ENCODE data around the gene BMP7.
"Not testable (repeated sequence)": the region's sequence is repeated elsewhere in the genome, so short reads cannot be mapped to it uniquely, and the experiment has no call there.

The BMP7 gene

GRCh38 chr20:57249772-57250171, 16.7 kb downstream of the BMP7 start:
- no peak for DNase-seq (ENCODE audit: low spot score)

- no peak for DNase-seq (ENCODE audit: low spot score)
Observed at GRCh38 chr20:57249073-57249472, 17.4 kb downstream of the BMP7 start.

GRCh38 chr20:57248132-57248797, 18.2 kb downstream of the BMP7 start:
- DNase-seq (ENCODE audit: low spot score) = no peak

GRCh38 chr20:57247292-57247965, 19.0 kb downstream of the BMP7 start:
- no peak for DNase-seq (ENCODE audit: low spot score)

- DNase-seq (ENCODE audit: low spot score) = no peak
Observed at GRCh38 chr20:57245997-57246396, 20.4 kb downstream of the BMP7 start.

GRCh38 chr20:57244627-57245214, 21.7 kb downstream of the BMP7 start:
- peak; percentile 39 for DNase-seq (ENCODE audit: low spot score)

GRCh38 chr20:57244221-57244585, 22.2 kb downstream of the BMP7 start:
- DNase-seq (ENCODE audit: low spot score) = no peak

GRCh38 chr20:57243480-57244220, 22.8 kb downstream of the BMP7 start:
- DNase-seq (ENCODE audit: low spot score) = peak; percentile 57

- DNase-seq (ENCODE audit: low spot score) = no peak
Observed at GRCh38 chr20:57242414-57242813, 24.0 kb downstream of the BMP7 start.

GRCh38 chr20:57241363-57241991, 25.0 kb downstream of the BMP7 start:
- DNase-seq (ENCODE audit: low spot score) = no peak

GRCh38 chr20:57240581-57241362, 25.7 kb downstream of the BMP7 start:
- no peak for DNase-seq (ENCODE audit: low spot score)

- DNase-seq (ENCODE audit: low spot score) = not testable (repeated sequence)
Observed at GRCh38 chr20:57239725-57240124, 26.7 kb downstream of the BMP7 start.

- not testable (repeated sequence) for DNase-seq (ENCODE audit: low spot score)
Observed at GRCh38 chr20:57239324-57239723, 27.1 kb downstream of the BMP7 start.

- DNase-seq (ENCODE audit: low spot score) = no peak
Observed at GRCh38 chr20:57238089-57238488, 28.4 kb downstream of the BMP7 start.

GRCh38 chr20:57237585-57237953, 28.9 kb downstream of the BMP7 start:
- DNase-seq (ENCODE audit: low spot score) = no peak

- no peak for DNase-seq (ENCODE audit: low spot score)
Observed at GRCh38 chr20:57236813-57237584, 29.4 kb downstream of the BMP7 start.

- DNase-seq (ENCODE audit: low spot score) = no peak
Observed at GRCh38 chr20:57234556-57235251, 31.7 kb downstream of the BMP7 start.

GRCh38 chr20:57231951-57232428, 34.5 kb downstream of the BMP7 start:
- no peak for DNase-seq (ENCODE audit: low spot score)

GRCh38 chr20:57231161-57231560, 35.3 kb downstream of the BMP7 start:
- no peak for DNase-seq (ENCODE audit: low spot score)

GRCh38 chr20:57230247-57230646, 36.2 kb downstream of the BMP7 start:
- DNase-seq (ENCODE audit: low spot score) = no peak

Measured in SW480 (cell line).